A549 (cell line): Measurements from ENCODE around the gene BCL2. TPM values are rescaled to one million over a fixed set of nuclear protein-coding genes. Genes with fewer than 3 reads are reported as not detected.

Experiments used
- ATAC-seq, 2 experiments: fragments of 200-7000 bp in 1 of 2; fragments of >200 bp in 1 of 2; cut with Nextera tagmentation in 1 of 2; cut with Tn5 transposase in 1 of 2; 3 replicates each; pipeline versions ENCODE4 v1.8.0 to v1.9.1; 2018 to 2020; ENCODE audit warnings: mild to moderate bottlenecking in 1 of 2, moderate library complexity in 1 of 2
- CTCF ChIA-PET: fragments of 300-600 bp; sonication (Branson Sonifier 250); formaldehyde crosslinking; extraction: SDS; loops from one replicate; lab custom pipeline; 2021; ENCODE audit warnings: antibody characterized with exemption, inconsistent platforms; lab: Yijun Ruan, JAX
- POLR2A ChIA-PET: fragments of 350-600 bp; formaldehyde crosslinking; extraction: SDS; loops from one replicate; lab custom pipeline; 2021; ENCODE audit warnings: antibody characterized with exemption, inconsistent platforms; lab: Yijun Ruan, JAX
- DNase-seq, 2 experiments: peaks; one replicate each; pipeline versions ENCODE4 v3.0.0 to v3.0.0-alpha.2; 2011 to 2016; ENCODE audit warnings: low read depth in 1 of 2, low spot score in 1 of 2
- FAIRE-seq: peaks from 2 replicates; lab custom pipeline; 2011; peaks lifted over from hg19 to GRCh38; lab: Jason Lieb, UNC
- H3K27ac ChIP-seq, 2 experiments: fragments of >200 bp; sonication (Bioruptor Twin); formaldehyde crosslinking; 3 replicates each; pipeline ENCODE4 v1.5.1; 2016 to 2017
- H3K4me1 ChIP-seq: fragments of >200 bp; sonication (Bioruptor Twin); formaldehyde crosslinking; 3 replicates; pipeline ENCODE4 v1.6.1; 2016
- H3K4me2 ChIP-seq: fragments of >200 bp; sonication (Bioruptor Twin); formaldehyde crosslinking; 3 replicates; pipeline ENCODE4 v1.6.1; 2016
- H3K4me3 ChIP-seq: fragments of >200 bp; sonication (Bioruptor Twin); formaldehyde crosslinking; 3 replicates; pipeline ENCODE4 v1.5.1; 2016
- H3K9me3 ChIP-seq: fragments of >200 bp; sonication (Bioruptor Twin); formaldehyde crosslinking; 3 replicates; pipeline ENCODE4 v1.6.1; 2016
- ATOH8 ChIP-seq: fragments of 250-450 bp; sonication (Bioruptor Pico); IDR thresholded peaks from 2 replicates; pipeline ENCODE4 v1.5.0; 2020; ENCODE audit warnings: low read depth, mild to moderate bottlenecking, moderate library complexity
- BCL3 ChIP-seq: fragments of >200 bp; sonication (Bioruptor Twin); formaldehyde crosslinking; IDR thresholded peaks from 3 replicates; pipeline ENCODE4 v1.6.1; 2016
- CBX2 ChIP-seq: fragments of 200-600 bp; sonication (generic); IDR thresholded peaks from 2 replicates; pipeline ENCODE4 v1.6.1; 2016; ENCODE audit warnings: low read depth, mild to moderate bottlenecking, borderline replicate concordance
- CHD2 ChIP-seq: fragments of 150-350 bp; IDR thresholded peaks from 2 replicates; pipeline ENCODE4 v1.6.1; 2014; ENCODE audit warnings: low read length; ENCODE audit not compliant: partially characterized antibody
- CTCF ChIP-seq: fragments of >200 bp; sonication (Bioruptor Twin); formaldehyde crosslinking; IDR thresholded peaks from 3 replicates; pipeline ENCODE4 v1.5.1; 2016
- E2F6 ChIP-seq: IDR thresholded peaks from 2 replicates; pipeline ENCODE4 v1.6.1; 2012; ENCODE audit warnings: low read depth, borderline replicate concordance
- EHF ChIP-seq: fragments of 250-450 bp; sonication (Bioruptor Pico); IDR thresholded peaks from 2 replicates; pipeline ENCODE4 v1.5.0; 2020; ENCODE audit warnings: mild to moderate bottlenecking
- EHMT2 ChIP-seq: fragments of 200-600 bp; sonication (generic); IDR thresholded peaks from 2 replicates; pipeline ENCODE4 v1.6.1; 2016; ENCODE audit warnings: antibody characterized with exemption, low read depth, mild to moderate bottlenecking, moderate library complexity
- GATA3 ChIP-seq: IDR thresholded peaks from 2 replicates; pipeline ENCODE4 v1.6.1; 2012; ENCODE audit warnings: borderline replicate concordance
- HDAC2 ChIP-seq: fragments of 200-600 bp; sonication (generic); IDR thresholded peaks from 2 replicates; pipeline ENCODE4 v1.6.1; 2016
- HEYL ChIP-seq: fragments of 250-450 bp; sonication (Bioruptor Pico); IDR thresholded peaks from 2 replicates; pipeline ENCODE4 v1.8.0; 2021; ENCODE audit warnings: mild to moderate bottlenecking, moderate library complexity
- KDM5A ChIP-seq: fragments of 200-600 bp; sonication (generic); IDR thresholded peaks from 2 replicates; pipeline ENCODE4 v1.6.1; 2016; ENCODE audit warnings: antibody characterized with exemption, mild to moderate bottlenecking
- MAFK ChIP-seq: fragments of 450-650 bp; IDR thresholded peaks from 2 replicates; pipeline ENCODE4 v1.6.1; 2014; ENCODE audit not compliant: partially characterized antibody
- MAX ChIP-seq: IDR thresholded peaks from 2 replicates; pipeline ENCODE4 v1.6.1; 2012
- NFE2L2 ChIP-seq: fragments of 150-350 bp; conservative IDR thresholded peaks from 2 replicates; pipeline ENCODE4 v1.6.1; 2014; ENCODE audit warnings: low read length
- NPAS2 ChIP-seq: fragments of 250-450 bp; sonication (Bioruptor Pico); IDR thresholded peaks from 2 replicates; pipeline ENCODE4 v1.8.0; 2022; ENCODE audit warnings: mild to moderate bottlenecking, moderate library complexity, borderline replicate concordance
- PHF8 ChIP-seq: fragments of 200-600 bp; sonication (generic); IDR thresholded peaks from 2 replicates; pipeline ENCODE4 v1.6.1; 2016; ENCODE audit warnings: low read depth, mild to moderate bottlenecking, antibody characterized with exemption, moderate library complexity, borderline replicate concordance
- POLR2AphosphoS2 ChIP-seq: conservative IDR thresholded peaks from 2 replicates; pipeline ENCODE4 v1.6.1; 2012; ENCODE audit warnings: low read length, improper control_type of control experiment, inconsistent platforms
- RAD21 ChIP-seq, 2 experiments: fragments of >200 bp in 1 of 2; sonication (Bioruptor Twin) in 1 of 2; formaldehyde crosslinking in 1 of 2; IDR thresholded peaks in 1 of 2; conservative IDR thresholded peaks in 1 of 2; 2 replicates in 1 of 2; 3 replicates in 1 of 2; pipeline ENCODE4 v1.6.1; 2012 to 2018; ENCODE audit warnings: inconsistent platforms in 1 of 2
- RCOR1 ChIP-seq: fragments of 150-350 bp; IDR thresholded peaks from 2 replicates; pipeline ENCODE4 v1.6.1; 2014; ENCODE audit warnings: antibody characterized with exemption, low read length, low read depth
- REST ChIP-seq: fragments of 200-600 bp; sonication (generic); IDR thresholded peaks from 2 replicates; pipeline ENCODE4 v1.6.1; 2016; ENCODE audit warnings: antibody characterized with exemption, mild to moderate bottlenecking, moderate library complexity
- RFX5 ChIP-seq: fragments of 450-650 bp; IDR thresholded peaks from 2 replicates; pipeline ENCODE4 v1.7.1; 2014; ENCODE audit warnings: antibody characterized with exemption, mild to moderate bottlenecking, moderate library complexity
- RNF2 ChIP-seq: fragments of 200-600 bp; sonication (generic); IDR thresholded peaks from 2 replicates; pipeline ENCODE4 v1.6.1; 2016; ENCODE audit warnings: low read depth, mild to moderate bottlenecking, antibody characterized with exemption, moderate library complexity, borderline replicate concordance
- SREBF2 ChIP-seq: fragments of 450-650 bp; IDR thresholded peaks from 2 replicates; pipeline ENCODE4 v1.6.1; 2014; ENCODE audit warnings: mild to moderate bottlenecking, moderate library complexity
- USF2 ChIP-seq: fragments of 450-650 bp; IDR thresholded peaks from 2 replicates; pipeline ENCODE4 v1.6.1; 2014; ENCODE audit warnings: antibody characterized with exemption
- ZNF302 ChIP-seq: fragments of 250-450 bp; sonication (Bioruptor Pico); IDR thresholded peaks from 2 replicates; pipeline ENCODE4 v1.9.0; 2021; ENCODE audit warnings: inconsistent platforms, mild to moderate bottlenecking, moderate library complexity
- WGBS: methylation state at CpG from one replicate; pipeline ENCODE4 v1.1.6; 2017; ENCODE audit errors: missing lambda C conversion rate; 5-methylcytosine and 5-hydroxymethylcytosine counted together
- polyA plus RNA-seq, 4 experiments: library from polyadenylated mRNA; depleted of rRNA in 3 of 4; stranded (reverse); fragments of >200 nt; fragmentation: RNase III in 1 of 4; extraction: RNeasy Plus Mini Kit Qiagen cat#74134 plus additional on column Dnase treatment in 1 of 4; gene quantifications; 2 replicates in 3 of 4; 3 replicates in 1 of 4; pipeline ENCODE4 v1.2.3, GENCODE V29; 2011 to 2017

Gene BCL2
- polyA plus RNA-seq, 2 of the 4 experiments (the other 2 are of a cell fraction), result 0.50 to 0.61 TPM

GRCh38 chr18:63150942-63151421, 168.6 kb downstream of the BCL2 start:
- H3K4me1 ChIP-seq, result 0 out of 3 replicates have a peak, but pooled peaks cover 4% of the 10 kb centered on the region
- H3K4me2 ChIP-seq, result no peak overlapping the region
- FAIRE-seq (no peak), DNase-seq (no peak), ATAC-seq (no peak)
- no peak overlapping the region for H3K4me3 ChIP-seq
- CTCF ChIA-PET, result interaction anchor here (0.6 to 1.6 kb wide), 2 partner anchors 19 to 173 kb away, joined by 3 read pairs; no protein-coding TSS in a partner anchor
- 56% methylated on average over 4 of the region's 4 CpGs for WGBS
- POLR2A ChIA-PET, result no interaction called here
- TF ChIP-seq HDAC2 (no peak), POLR2AphosphoS2 (no peak), NPAS2 (CRISPR knock-in tag) (no peak), RFX5 (no peak), BCL3 (no peak), KDM5A (no peak), NFE2L2 (no peak), EHF (CRISPR knock-in tag) (no peak), E2F6 (no peak), ATOH8 (CRISPR knock-in tag) (no peak), PHF8 (no peak), ZNF302 (no peak), CTCF (no peak), RNF2 (no peak), USF2 (no peak), CHD2 (no peak), RAD21 (conservative IDR thresholded peaks at IDR 0.05 in 1 of 2, IDR thresholded peaks at IDR 0.05 in 1 of 2) (no peak)
- no peaks in the 10 kb centered on the region for H3K9me3 ChIP-seq
- H3K27ac ChIP-seq, result no peak overlapping the region

- Histone ChIP-seq H3K4me3 (no peak overlapping the region), H3K4me1 (0 out of 3 replicates have a peak, but pooled peaks cover 4% of the 10 kb centered on the region), H3K9me3 (no peaks in the 10 kb centered on the region), H3K4me2 (no peak overlapping the region), H3K27ac (no peak overlapping the region)
- ATAC-seq (no peak), DNase-seq (no peak), FAIRE-seq (no peak)
- ChIA-PET POLR2A (no interaction called here), CTCF (interaction anchor here (1.6 kb wide), 1 partner anchor 19 kb away, joined by 3 read pairs; no protein-coding TSS in a partner anchor)
- 33% methylated on average over 8 of the region's 8 CpGs for WGBS
- no peak for TF ChIP-seq SREBF2
- TF ChIP-seq RCOR1, result no peak
- no peak for TF ChIP-seq CBX2
- TF ChIP-seq REST, result no peak
- no peak for TF ChIP-seq CHD2
- no peak for TF ChIP-seq KDM5A
- TF ChIP-seq EHMT2, result no peak
- no peak for TF ChIP-seq GATA3
- TF ChIP-seq MAFK, result no peak
- no peak for TF ChIP-seq CTCF
- no peak for TF ChIP-seq HEYL (CRISPR knock-in tag)
- TF ChIP-seq MAX, result no peak
Measured at GRCh38 chr18:63150326-63150725, 169.2 kb downstream of the BCL2 start.
